Activated CD4-positive, alpha-beta memory T cell treated with anti-CD3 and anti-CD28 coated beads for 36 hours (primary cell): Measurements from ENCODE around the gene VCAN. TPM values are rescaled to one million over a fixed set of nuclear protein-coding genes. Genes with fewer than 3 reads are reported as not detected.

Source experiments
- CTCF ChIA-PET: fragments of 350-600 bp; sonication (Branson Sonifier 250); formaldehyde crosslinking; loops from one replicate; lab custom pipeline; 2021; ENCODE audit warnings: antibody characterized with exemption, inconsistent platforms; lab: Charles Lee
- POLR2A ChIA-PET: fragments of 350-600 bp; sonication (Branson Sonifier 250); formaldehyde crosslinking; loops from one replicate; lab custom pipeline; 2021; ENCODE audit warnings: antibody characterized with exemption; lab: Charles Lee
- DNase-seq: peaks from one replicate; pipeline ENCODE4 v3.0.0-alpha.2; 2020
- H3K27ac Mint-ChIP-seq: one replicate; pipeline ENCODE4 v1.8.0; 2021; ENCODE audit warnings: mixed read lengths
- H3K27me3 Mint-ChIP-seq: one replicate; pipeline ENCODE4 v1.8.0; 2021; ENCODE audit warnings: mixed read lengths
- H3K36me3 Mint-ChIP-seq: one replicate; pipeline ENCODE4 v1.8.0; 2021; ENCODE audit warnings: mixed read lengths
- H3K4me1 Mint-ChIP-seq: one replicate; pipeline ENCODE4 v1.8.0; 2021; ENCODE audit warnings: low read depth, mixed read lengths
- H3K4me3 Mint-ChIP-seq: one replicate; pipeline ENCODE4 v1.8.0; 2021; ENCODE audit warnings: mild to moderate bottlenecking, mixed read lengths
- H3K9me3 Mint-ChIP-seq: one replicate; pipeline ENCODE4 v1.8.0; 2021; ENCODE audit warnings: mixed read lengths
- intact Hi-C: fragments of 100-400 bp; cut with micrococcal nuclease; formaldehyde crosslinking; loops from one replicate; pipeline ENCODE4 v1.15.1; 2023
- total RNA-seq, 2 experiments: library from RNA; stranded (reverse); gene quantifications; one replicate each; pipeline ENCODE4 v1.2.3, GENCODE V29; 2021

The VCAN gene
- total RNA-seq, 2 experiments from 2014 or later = 0.02 TPM; not detected in 1

- POLR2A ChIA-PET = no interaction called here
- DNase-seq = no peak
- Mint-ChIP-seq H3K9me3 (no peaks in the 10 kb centered on the region), H3K4me3 (no peak overlapping the region), H3K27me3 (peaks cover 8% of the 10 kb centered on the region), H3K4me1 (no peaks in the 10 kb centered on the region), H3K27ac (no peak overlapping the region), H3K36me3 (no peaks in the 10 kb centered on the region)
- intact Hi-C loops = no loop called here
- CTCF ChIA-PET = no interaction called here
Measured at GRCh38 chr5:83547161-83547560, 75.6 kb downstream of the VCAN start.

GRCh38 chr5:83547889-83548288 lies 76.3 kb downstream of the VCAN start:
- DNase-seq = no peak
- ChIA-PET POLR2A (no interaction called here), CTCF (no interaction called here)
- H3K27ac Mint-ChIP-seq = no peak overlapping the region
- H3K27me3 Mint-ChIP-seq = peaks cover 8% of the 10 kb centered on the region
- no peaks in the 10 kb centered on the region for H3K9me3 Mint-ChIP-seq
- intact Hi-C loops = no loop called here
- no peak overlapping the region for H3K4me3 Mint-ChIP-seq
- H3K36me3 Mint-ChIP-seq = no peaks in the 10 kb centered on the region
- no peaks in the 10 kb centered on the region for H3K4me1 Mint-ChIP-seq

GRCh38 chr5:83548581-83548980 lies 77.0 kb downstream of the VCAN start:
- peaks cover 8% of the 10 kb centered on the region for H3K27me3 Mint-ChIP-seq
- intact Hi-C loops = no loop called here
- H3K27ac Mint-ChIP-seq = no peak overlapping the region
- H3K4me1 Mint-ChIP-seq = no peaks in the 10 kb centered on the region
- POLR2A ChIA-PET = no interaction called here
- no peaks in the 10 kb centered on the region for H3K9me3 Mint-ChIP-seq
- CTCF ChIA-PET = no interaction called here
- no peaks in the 10 kb centered on the region for H3K36me3 Mint-ChIP-seq
- DNase-seq = no peak
- H3K4me3 Mint-ChIP-seq = no peak overlapping the region

GRCh38 chr5:83549076-83549475 lies 77.5 kb downstream of the VCAN start:
- H3K9me3 Mint-ChIP-seq = no peaks in the 10 kb centered on the region
- H3K27ac Mint-ChIP-seq = no peak overlapping the region
- ChIA-PET POLR2A (no interaction called here), CTCF (no interaction called here)
- no peak for DNase-seq
- no peak overlapping the region for H3K4me3 Mint-ChIP-seq
- no peaks in the 10 kb centered on the region for H3K4me1 Mint-ChIP-seq
- peaks cover 5% of the 10 kb centered on the region for H3K27me3 Mint-ChIP-seq
- intact Hi-C loops = no loop called here
- H3K36me3 Mint-ChIP-seq = no peaks in the 10 kb centered on the region

GRCh38 chr5:83549674-83550073 lies 78.1 kb downstream of the VCAN start:
- no peak for DNase-seq
- Mint-ChIP-seq H3K4me1 (no peaks in the 10 kb centered on the region), H3K9me3 (no peaks in the 10 kb centered on the region), H3K27ac (no peak overlapping the region), H3K27me3 (peaks cover 5% of the 10 kb centered on the region), H3K36me3 (no peaks in the 10 kb centered on the region), H3K4me3 (no peak overlapping the region)
- ChIA-PET POLR2A (no interaction called here), CTCF (no interaction called here)
- intact Hi-C loops = no loop called here

GRCh38 chr5:83551821-83552220 lies 80.3 kb downstream of the VCAN start:
- Mint-ChIP-seq H3K4me3 (no peak overlapping the region), H3K9me3 (no peaks in the 10 kb centered on the region), H3K27me3 (peaks cover 4% of the 10 kb centered on the region), H3K36me3 (no peaks in the 10 kb centered on the region), H3K27ac (no peak overlapping the region), H3K4me1 (no peaks in the 10 kb centered on the region)
- CTCF ChIA-PET = no interaction called here
- POLR2A ChIA-PET = no interaction called here
- intact Hi-C loops = no loop called here
- DNase-seq = no peak

GRCh38 chr5:83552275-83552674 lies 80.7 kb downstream of the VCAN start:
- ChIA-PET POLR2A (no interaction called here), CTCF (no interaction called here)
- Mint-ChIP-seq H3K4me3 (no peak overlapping the region), H3K4me1 (no peaks in the 10 kb centered on the region), H3K27ac (no peak overlapping the region), H3K36me3 (no peaks in the 10 kb centered on the region), H3K9me3 (no peaks in the 10 kb centered on the region), H3K27me3 (peaks cover 4% of the 10 kb centered on the region)
- intact Hi-C loops = no loop called here
- no peak for DNase-seq

- Mint-ChIP-seq H3K4me1 (no peaks in the 10 kb centered on the region), H3K27ac (no peak overlapping the region), H3K36me3 (no peaks in the 10 kb centered on the region), H3K4me3 (no peak overlapping the region), H3K27me3 (peaks cover 4% of the 10 kb centered on the region), H3K9me3 (no peaks in the 10 kb centered on the region)
- CTCF ChIA-PET = interaction anchor here (0.6 to 1.2 kb wide), 3 partner anchors 10 to 13 kb away, joined by 3 to 4 read pairs (median 3); no protein-coding TSS in a partner anchor
- DNase-seq = no peak
- POLR2A ChIA-PET = no interaction called here
- intact Hi-C loops = no loop called here
Measured at GRCh38 chr5:83553000-83553486, 81.5 kb downstream of the VCAN start.

GRCh38 chr5:83554133-83554532 lies 82.6 kb downstream of the VCAN start:
- Mint-ChIP-seq H3K36me3 (no peaks in the 10 kb centered on the region), H3K27ac (no peak overlapping the region), H3K4me3 (no peak overlapping the region), H3K9me3 (no peaks in the 10 kb centered on the region), H3K4me1 (no peaks in the 10 kb centered on the region), H3K27me3 (peaks cover 3% of the 10 kb centered on the region)
- POLR2A ChIA-PET = no interaction called here
- intact Hi-C loops = no loop called here
- CTCF ChIA-PET = interaction anchor here (1.1 to 1.2 kb wide), 2 partner anchors 11 to 12 kb away, joined by 3 to 4 read pairs; no protein-coding TSS in a partner anchor
- DNase-seq = no peak

- no peak overlapping the region for H3K4me3 Mint-ChIP-seq
- peaks cover 1% of the 10 kb centered on the region for H3K27me3 Mint-ChIP-seq
- intact Hi-C loops = no loop called here
- no peaks in the 10 kb centered on the region for H3K4me1 Mint-ChIP-seq
- no peaks in the 10 kb centered on the region for H3K36me3 Mint-ChIP-seq
- CTCF ChIA-PET = no interaction called here
- no peak for DNase-seq
- POLR2A ChIA-PET = no interaction called here
- H3K9me3 Mint-ChIP-seq = no peaks in the 10 kb centered on the region
- no peak overlapping the region for H3K27ac Mint-ChIP-seq
Measured at GRCh38 chr5:83554686-83555085, 83.1 kb downstream of the VCAN start.

- Mint-ChIP-seq H3K9me3 (no peaks in the 10 kb centered on the region), H3K4me1 (no peaks in the 10 kb centered on the region), H3K27ac (no peak overlapping the region), H3K36me3 (no peaks in the 10 kb centered on the region), H3K4me3 (no peak overlapping the region), H3K27me3 (peaks cover 2% of the 10 kb centered on the region)
- no peak for DNase-seq
- intact Hi-C loops = no loop called here
- CTCF ChIA-PET = no interaction called here
- POLR2A ChIA-PET = no interaction called here
Measured at GRCh38 chr5:83555263-83555662, 83.7 kb downstream of the VCAN start.

GRCh38 chr5:83556190-83556589 lies 84.6 kb downstream of the VCAN start:
- Mint-ChIP-seq H3K36me3 (no peaks in the 10 kb centered on the region), H3K27ac (no peak overlapping the region), H3K9me3 (no peaks in the 10 kb centered on the region), H3K4me3 (no peak overlapping the region), H3K27me3 (peaks cover 8% of the 10 kb centered on the region), H3K4me1 (no peaks in the 10 kb centered on the region)
- DNase-seq = no peak
- intact Hi-C loops = no loop called here
- CTCF ChIA-PET = no interaction called here
- POLR2A ChIA-PET = no interaction called here

- CTCF ChIA-PET = no interaction called here
- no peaks in the 10 kb centered on the region for H3K9me3 Mint-ChIP-seq
- H3K4me3 Mint-ChIP-seq = no peak overlapping the region
- POLR2A ChIA-PET = no interaction called here
- intact Hi-C loops = no loop called here
- H3K27ac Mint-ChIP-seq = no peak overlapping the region
- H3K4me1 Mint-ChIP-seq = no peaks in the 10 kb centered on the region
- peaks cover 16% of the 10 kb centered on the region for H3K27me3 Mint-ChIP-seq
- no peak for DNase-seq
- H3K36me3 Mint-ChIP-seq = no peaks in the 10 kb centered on the region
Measured at GRCh38 chr5:83559118-83559785, 87.7 kb downstream of the VCAN start.
